Aorta (tissue), 5 donors: ENCODE measurements around the gene ZDHHC19. TPM values are rescaled to one million over a fixed set of nuclear protein-coding genes. Genes with fewer than 3 reads are reported as not detected.
"Not testable (repeated sequence)": the region's sequence is repeated elsewhere in the genome, so short reads cannot be mapped to it uniquely, and the experiment has no call there.

Source experiments
- ATAC-seq: fragments of 200-7000 bp; cut with Tn5 transposase; one replicate; pipeline ENCODE4 v1.9.1; 2022; ENCODE audit warnings: moderate library complexity; ENCODE audit not compliant: low FRiP score
- DNase-seq, 2 donors: peaks; one replicate each; pipeline ENCODE4 v3.0.0-alpha.2; 2020
- H3K27ac ChIP-seq, 2 donors: one replicate each; pipeline ENCODE4 v1.5.1; 2013; ENCODE audit warnings: low read length in 2 of 2, mild to moderate bottlenecking in 2 of 2, moderate library complexity in 2 of 2, control low read depth in 1 of 2, inconsistent platforms in 1 of 2, low read depth in 1 of 2
- H3K27me3 ChIP-seq, 2 donors: one replicate each; pipeline ENCODE4 v1.6.1; 2013; ENCODE audit warnings: control low read depth in 1 of 2, low read length in 1 of 2, mild to moderate bottlenecking in 1 of 2, moderate library complexity in 1 of 2; ENCODE audit not compliant: insufficient read depth in 2 of 2, control insufficient read depth in 1 of 2
- H3K36me3 ChIP-seq, 2 donors: one replicate each; pipeline ENCODE4 v1.6.1; 2013; ENCODE audit warnings: control low read depth in 1 of 2, low read length in 1 of 2, mild to moderate bottlenecking in 1 of 2; ENCODE audit not compliant: insufficient read depth in 2 of 2, control insufficient read depth in 1 of 2
- H3K4me1 ChIP-seq, 2 donors: one replicate each; pipeline ENCODE4 v1.6.1; 2013; ENCODE audit warnings: low read length in 2 of 2, control low read depth in 1 of 2, mild to moderate bottlenecking in 1 of 2, moderate library complexity in 1 of 2; ENCODE audit not compliant: insufficient read depth in 2 of 2, control insufficient read depth in 1 of 2
- H3K4me3 ChIP-seq, 2 donors: one replicate each; pipeline ENCODE4 v1.5.1; 2013; ENCODE audit warnings: low read length in 2 of 2, control low read depth in 1 of 2, mild to moderate bottlenecking in 1 of 2
- H3K9me3 ChIP-seq: one replicate; pipeline ENCODE4 v1.6.1; 2013; ENCODE audit warnings: mild to moderate bottlenecking, low read length; ENCODE audit not compliant: control insufficient read depth
- WGBS, 2 donors: extraction: QIAGEN DNeasy Blood & Tissue Kit; methylation state at CpG; one replicate each; pipeline ENCODE4 v1.1.7; 2013; 5-methylcytosine and 5-hydroxymethylcytosine counted together
- intact Hi-C, 2 donors: fragments of 100-400 bp; cut with DNase I; formaldehyde crosslinking; loops; one replicate each; pipeline versions ENCODE4 v1.14.2 to v1.15.0; 2022
- polyA plus RNA-seq, 2 donors: library from polyadenylated mRNA; stranded (reverse); fragments of 200-250 nt; gene quantifications; one replicate each; pipeline ENCODE4 v1.2.3, GENCODE V29; 2013
- total RNA-seq, 2 donors: library from RNA; stranded (reverse); fragmentation: NEBNext Ultra II Directional; extraction: Animal tissue kit (Norgen Biotek cat#: 25700); gene quantifications; one replicate each; pipeline ENCODE4 v1.2.1, GENCODE V29; 2021
- donor health status: healthy with polysubstance abuse.
- donor health status: Bipolar disorder and iron deficiency.
- donor health status: DM: no; HTN: no; CAD: no.
- donor health status: DM: no; HTN: no; CAD: no.
- donor health status: DM: yes; HTN: yes; CAD: no.

ZDHHC19 gene
- total and polyA plus RNA-seq, 4 donors: 0.72 to 0.97 TPM; not detected in 2

DNA sequence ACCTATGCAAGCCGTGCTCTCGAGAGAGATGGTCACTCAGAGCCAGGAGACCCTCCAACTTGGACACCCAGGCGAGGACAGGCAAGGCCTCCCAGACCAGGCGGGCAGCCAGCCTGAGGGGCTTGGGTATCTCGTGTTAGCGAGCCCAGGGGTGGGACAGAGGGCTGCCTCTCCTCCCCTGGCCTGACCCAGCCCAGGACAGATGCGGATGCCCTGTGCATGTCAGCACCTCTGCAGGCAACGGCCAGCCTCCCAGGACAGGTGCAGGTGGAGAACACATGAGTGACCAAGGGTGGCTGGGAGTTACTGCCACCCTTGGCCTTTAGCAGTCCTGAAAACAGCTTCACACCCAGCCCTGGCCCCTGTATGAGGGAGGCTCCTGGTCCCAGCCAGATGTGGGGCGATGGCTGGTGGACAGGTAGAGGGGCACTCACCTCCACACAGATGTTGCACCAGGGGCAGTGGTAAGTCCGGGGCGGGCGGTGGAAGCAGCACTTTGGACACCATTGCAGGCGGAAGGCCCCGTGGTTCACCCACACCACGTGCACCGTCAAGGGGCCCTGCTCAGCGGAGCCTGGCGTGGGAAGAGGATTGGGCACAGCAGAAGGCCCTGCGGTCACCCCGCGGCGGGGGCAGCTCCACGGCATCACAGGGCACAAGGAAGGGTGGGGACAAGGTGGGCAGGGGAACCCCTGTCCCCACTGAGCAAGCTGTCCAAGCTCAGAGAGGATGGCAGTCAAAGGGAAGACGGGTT lies 2.1 kb downstream of the ZDHHC19 start:
- ATAC-seq (peak; percentile 22), DNase-seq (no peak)
- 92 to 93% methylated on average over 24 of the region's 24 CpGs for WGBS, 2 donors
- Histone ChIP-seq H3K9me3 (no peaks in the 10 kb centered on the region), H3K4me1 (no peaks in the 10 kb centered on the region), H3K27me3 (no peaks in the 10 kb centered on the region), H3K36me3 (no peaks in the 10 kb centered on the region), H3K4me3 (no peak overlapping the region), H3K27ac (no peak overlapping the region)
- intact Hi-C loops: no loop called here

- WGBS, 2 donors: 34 to 37% methylated on average over 39 to 49 of the region's 49 CpGs
- H3K4me3 ChIP-seq: no peak overlapping the region
- peak; percentile 39 for ATAC-seq
Measured at GRCh38 chr3:196207833-196208607, 3.2 kb downstream of the ZDHHC19 start.

GRCh38 chr3:196207159-196207832 lies 3.9 kb downstream of the ZDHHC19 start:
- intact Hi-C loops: no loop called here
- ATAC-seq (peak; percentile 42), DNase-seq (no peak)
- no peak overlapping the region for H3K27ac ChIP-seq
- H3K4me3 ChIP-seq: no peak overlapping the region
- H3K36me3 ChIP-seq: no peaks in the 10 kb centered on the region
- WGBS, 2 donors: 11 to 24% methylated on average over 18 to 60 of the region's 70 CpGs
- H3K9me3 ChIP-seq: no peaks in the 10 kb centered on the region
- H3K4me1 ChIP-seq: no peaks in the 10 kb centered on the region
- no peaks in the 10 kb centered on the region for H3K27me3 ChIP-seq

More at GRCh38 chr3:196207833-196208607, 3.2 kb downstream of the ZDHHC19 start:
- no peaks in the 10 kb centered on the region for H3K36me3 ChIP-seq
- intact Hi-C loops: no loop called here
- H3K9me3 ChIP-seq: no peaks in the 10 kb centered on the region
- H3K27me3 ChIP-seq: no peaks in the 10 kb centered on the region
- DNase-seq: peak in 1 of 2 donors; percentile 68
- H3K4me1 ChIP-seq: no peaks in the 10 kb centered on the region
- no peak overlapping the region for H3K27ac ChIP-seq

- H3K4me3 ChIP-seq, intact Hi-C loops, H3K4me1 ChIP-seq, H3K9me3 ChIP-seq, DNase-seq, H3K27ac ChIP-seq, H3K27me3 ChIP-seq, ATAC-seq, H3K36me3 ChIP-seq: not testable (repeated sequence)
- WGBS, 2 donors: 92 to 93% methylated on average over 9 of the region's 9 CpGs
Measured at GRCh38 chr3:196205442-196206205, 5.6 kb downstream of the ZDHHC19 start.

DNA sequence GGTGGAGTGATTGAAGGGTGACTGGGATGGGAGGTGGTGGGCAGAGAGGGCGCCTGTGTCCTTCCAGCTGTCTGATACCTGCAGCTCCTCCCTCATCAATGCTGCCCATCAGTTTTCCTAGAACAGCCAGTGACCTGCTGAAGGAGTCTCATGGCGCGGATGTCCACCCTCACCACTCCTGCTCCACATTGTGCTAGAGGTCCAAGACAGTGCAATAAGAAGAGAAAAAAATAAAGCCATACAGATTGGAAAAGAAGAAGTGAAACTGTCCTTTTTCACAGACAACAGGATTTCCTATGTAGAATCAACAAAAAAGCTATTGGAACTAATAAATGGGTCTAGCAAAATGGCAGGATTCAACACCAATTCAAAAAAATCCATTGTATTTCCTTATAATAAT lies 7.4 kb downstream of the ZDHHC19 start:
- H3K4me1 ChIP-seq: no peaks in the 10 kb centered on the region
- H3K4me3 ChIP-seq: no peak overlapping the region
- no peak overlapping the region for H3K27ac ChIP-seq
- WGBS, 2 donors: 88 to 89% methylated on average over 3 of the region's 3 CpGs
- no peaks in the 10 kb centered on the region for H3K9me3 ChIP-seq
- H3K27me3 ChIP-seq: no peaks in the 10 kb centered on the region
- DNase-seq (no peak), ATAC-seq (no peak)
- H3K36me3 ChIP-seq: no peaks in the 10 kb centered on the region
- intact Hi-C loops: no loop called here

GRCh38 chr3:196202516-196202970 lies 8.7 kb downstream of the ZDHHC19 start:
- 33 to 46% methylated on average over 21 of the region's 21 CpGs for WGBS, 2 donors
- Histone ChIP-seq H3K27me3 (no peaks in the 10 kb centered on the region), H3K4me1 (no peaks in the 10 kb centered on the region), H3K4me3 (no peak overlapping the region), H3K27ac (no peak overlapping the region), H3K36me3 (no peaks in the 10 kb centered on the region), H3K9me3 (no peaks in the 10 kb centered on the region)
- intact Hi-C loops: no loop called here
- peak in 1 of 2 donors; percentile 87 for DNase-seq
- ATAC-seq: peak; percentile 34

- no peak for ATAC-seq
- no peaks in the 10 kb centered on the region for H3K27me3 ChIP-seq
- no peak for DNase-seq
- no peaks in the 10 kb centered on the region for H3K36me3 ChIP-seq
- no peak overlapping the region for H3K27ac ChIP-seq
- no peaks in the 10 kb centered on the region for H3K9me3 ChIP-seq
- H3K4me1 ChIP-seq: no peaks in the 10 kb centered on the region
- H3K4me3 ChIP-seq: no peak overlapping the region
- 77 to 81% methylated on average over 18 to 19 of the region's 19 CpGs for WGBS, 2 donors
- intact Hi-C loops: loop anchor here in 1 of 2 donors (5.0 kb wide), 1 partner anchor 127 kb away; no protein-coding TSS in a partner anchor
Measured at GRCh38 chr3:196198771-196199753, 12.1 kb downstream of the ZDHHC19 start.
